KMS-11 (cell line): ENCODE measurements around the gene PIGT.

Source experiments
- H2AFZ ChIP-seq: fragments of 200-600 bp; sonication (generic); 2 replicates; pipeline ENCODE4 v1.6.1; 2016; ENCODE audit warnings: antibody characterized with exemption, mixed run types, low read depth
- H3K27ac ChIP-seq: fragments of 200-600 bp; sonication (generic); 2 replicates; pipeline ENCODE4 v1.6.1; 2016; ENCODE audit warnings: mild to moderate bottlenecking, mixed run types
- H3K27me3 ChIP-seq: fragments of 200-600 bp; sonication (generic); 2 replicates; pipeline ENCODE4 v1.6.1; 2017; ENCODE audit warnings: mild to moderate bottlenecking, low read depth, mixed run types, moderate library complexity; ENCODE audit not compliant: insufficient read depth
- H3K36me3 ChIP-seq: fragments of 200-600 bp; sonication (generic); 2 replicates; pipeline ENCODE4 v1.6.1; 2017; ENCODE audit warnings: mild to moderate bottlenecking, mixed run types; ENCODE audit not compliant: insufficient read depth
- H3K4me1 ChIP-seq: fragments of 200-600 bp; sonication (generic); 2 replicates; pipeline ENCODE4 v1.6.1; 2016; ENCODE audit warnings: mild to moderate bottlenecking, low read depth, mixed run types; ENCODE audit not compliant: poor library complexity, severe bottlenecking
- H3K4me2 ChIP-seq: fragments of 200-600 bp; sonication (generic); 2 replicates; pipeline ENCODE4 v1.7.0; 2016; ENCODE audit warnings: mild to moderate bottlenecking, mixed run types
- H3K4me3 ChIP-seq: fragments of 200-600 bp; sonication (generic); IDR thresholded peaks from 2 replicates; pipeline ENCODE4 v1.6.1; 2017; ENCODE audit warnings: low read depth, low read length, mixed read lengths; ENCODE audit not compliant: insufficient read depth
- H3K79me2 ChIP-seq: fragments of 200-600 bp; sonication (generic); 2 replicates; pipeline ENCODE4 v1.6.1; 2016; ENCODE audit warnings: low read depth, mixed run types; ENCODE audit not compliant: insufficient read depth
- H3K9ac ChIP-seq: fragments of 200-600 bp; sonication (generic); 2 replicates; pipeline ENCODE4 v1.6.1; 2016; ENCODE audit warnings: mild to moderate bottlenecking, mixed run types
- H4K20me1 ChIP-seq: fragments of 200-600 bp; sonication (generic); 2 replicates; pipeline ENCODE4 v1.6.1; 2016; ENCODE audit warnings: mild to moderate bottlenecking, mixed run types; ENCODE audit not compliant: insufficient read depth
- CTCF ChIP-seq: fragments of 200-600 bp; sonication (generic); conservative IDR thresholded peaks from 2 replicates; pipeline ENCODE4 v1.6.1; 2017; ENCODE audit warnings: low read depth, mild to moderate bottlenecking, antibody characterized with exemption, low read length, moderate library complexity, mixed read lengths

Gene PIGT

GRCh38 chr20:45368221-45368980, 47.5 kb upstream of the PIGT start:
- Histone ChIP-seq H3K4me1 (peaks cover 36% of the 10 kb centered on the region), H3K79me2 (peaks cover 13% of the 10 kb centered on the region), H3K36me3 (no peaks in the 10 kb centered on the region), H4K20me1 (no peaks in the 10 kb centered on the region), H3K27ac (peak overlapping the region; percentile 1; the same call in 1 of the 2 replicates), H3K27me3 (no peaks in the 10 kb centered on the region), H3K9ac (no peak overlapping the region), H3K4me2 (peak overlapping the region; percentile 33), H2AFZ (no peak overlapping the region), H3K4me3 (no peak overlapping the region)
- TF ChIP-seq CTCF, result no peak

- TF ChIP-seq CTCF, result no peak
- no peaks in the 10 kb centered on the region for H4K20me1 ChIP-seq
- H3K4me3 ChIP-seq, result no peak overlapping the region
- no peak overlapping the region for H3K4me2 ChIP-seq
- peaks cover 36% of the 10 kb centered on the region for H3K4me1 ChIP-seq
- no peaks in the 10 kb centered on the region for H3K27me3 ChIP-seq
- H2AFZ ChIP-seq, result no peak overlapping the region
- H3K36me3 ChIP-seq, result no peaks in the 10 kb centered on the region
- no peaks in the 10 kb centered on the region for H3K79me2 ChIP-seq
- no peak overlapping the region for H3K9ac ChIP-seq
- no peak overlapping the region for H3K27ac ChIP-seq
These were observed 45.3 kb upstream of the PIGT start for GRCh38 chr20:45370571-45371160.

- Histone ChIP-seq H2AFZ (no peak overlapping the region), H3K9ac (no peak overlapping the region), H4K20me1 (no peaks in the 10 kb centered on the region)
These were observed 43.7 kb upstream of the PIGT start for GRCh38 chr20:45372241-45372640.

GRCh38 chr20:45372646-45373352, 43.1 kb upstream of the PIGT start:
- Histone ChIP-seq H3K4me2 (peak overlapping the region; percentile 41), H2AFZ (no peak overlapping the region; the same call in 1 of the 2 replicates), H3K4me1 (peaks cover 27% of the 10 kb centered on the region), H3K36me3 (no peaks in the 10 kb centered on the region), H3K27me3 (no peaks in the 10 kb centered on the region), H3K9ac (peak overlapping the region; percentile 58; the same call in 1 of the 2 replicates), H3K4me3 (no peak overlapping the region), H3K79me2 (no peaks in the 10 kb centered on the region), H4K20me1 (no peaks in the 10 kb centered on the region), H3K27ac (peak overlapping the region; percentile 61)
- no peak for TF ChIP-seq CTCF

More at GRCh38 chr20:45372241-45372640, 43.7 kb upstream of the PIGT start:
- Histone ChIP-seq H3K27ac (no peak overlapping the region), H3K4me1 (peaks cover 33% of the 10 kb centered on the region), H3K4me3 (no peak overlapping the region), H3K27me3 (no peaks in the 10 kb centered on the region), H3K79me2 (no peaks in the 10 kb centered on the region), H3K4me2 (no peak overlapping the region), H3K36me3 (no peaks in the 10 kb centered on the region)
- TF ChIP-seq CTCF, result no peak
